Loucy (cell line): ENCODE measurements around the gene WDR7.

ENCODE experiments used
- H2AFZ ChIP-seq: fragments of 200-600 bp; sonication (generic); 2 replicates; pipeline ENCODE4 v1.6.0; 2016; ENCODE audit warnings: antibody characterized with exemption, mild to moderate bottlenecking, low read length, moderate library complexity
- H3F3A ChIP-seq: fragments of 200-600 bp; 2 replicates; pipeline ENCODE4 v1.6.0; 2016; ENCODE audit warnings: antibody characterized with exemption, low read depth, mild to moderate bottlenecking
- H3K27me3 ChIP-seq: fragments of 200-600 bp; sonication (generic); 2 replicates; pipeline ENCODE4 v1.6.1; 2014; ENCODE audit warnings: low read length, mild to moderate bottlenecking; ENCODE audit not compliant: insufficient read depth, poor library complexity, severe bottlenecking
- H3K36me3 ChIP-seq: fragments of 200-600 bp; sonication (generic); 2 replicates; pipeline ENCODE4 v1.6.1; 2016; ENCODE audit warnings: low read length; ENCODE audit not compliant: insufficient read depth
- H3K4me1 ChIP-seq: fragments of 200-600 bp; sonication (generic); 2 replicates; pipeline ENCODE4 v1.5.1; 2014; ENCODE audit warnings: low read length, mild to moderate bottlenecking; ENCODE audit not compliant: insufficient read depth, poor library complexity, severe bottlenecking
- H3K4me2 ChIP-seq: fragments of 200-600 bp; sonication (generic); 2 replicates; pipeline ENCODE4 v1.6.0; 2014; ENCODE audit warnings: antibody characterized with exemption, low read length, low read depth, mild to moderate bottlenecking; ENCODE audit not compliant: poor library complexity, severe bottlenecking
- H3K4me3 ChIP-seq: fragments of 200-600 bp; sonication (generic); 2 replicates; pipeline ENCODE4 v1.5.1; 2014; ENCODE audit warnings: low read length, mild to moderate bottlenecking, mixed read lengths; ENCODE audit not compliant: poor library complexity, severe bottlenecking
- H3K79me2 ChIP-seq: fragments of 200-600 bp; sonication (generic); 2 replicates; pipeline ENCODE4 v1.6.1; 2014; ENCODE audit warnings: low read length; ENCODE audit not compliant: insufficient read depth
- H3K9ac ChIP-seq: fragments of 200-600 bp; sonication (generic); 2 replicates; pipeline ENCODE4 v1.6.0; 2014; ENCODE audit warnings: mild to moderate bottlenecking, low read depth, low read length, moderate library complexity; ENCODE audit not compliant: poor library complexity, severe bottlenecking
- H3K9me2 ChIP-seq: fragments of 200-600 bp; sonication (generic); replicated peaks from 2 replicates; pipeline ENCODE4 v1.6.1; 2016; ENCODE audit warnings: low read depth, low read length, mixed read lengths
- H3K9me3 ChIP-seq: fragments of 200-600 bp; sonication (generic); 2 replicates; pipeline ENCODE4 v1.6.1; 2014; ENCODE audit warnings: mild to moderate bottlenecking, antibody characterized with exemption, low read length, low read depth; ENCODE audit not compliant: insufficient read depth
- H4K20me1 ChIP-seq: fragments of 200-600 bp; sonication (generic); 2 replicates; pipeline ENCODE4 v1.6.0; 2014; ENCODE audit warnings: antibody characterized with exemption, low read length, mild to moderate bottlenecking; ENCODE audit not compliant: insufficient read depth, poor library complexity, severe bottlenecking
- EZH2phosphoT487 ChIP-seq: fragments of 200-600 bp; IDR thresholded peaks from 2 replicates; pipeline ENCODE4 v1.6.1; 2018; ENCODE audit warnings: antibody characterized with exemption, mild to moderate bottlenecking, moderate library complexity, borderline replicate concordance
- TF ChIP-seq, protein P1 (sequence below): fragments of 200-600 bp; sonication (generic); conservative IDR thresholded peaks from 2 replicates; pipeline ENCODE4 v1.5.1; 2014; ENCODE audit warnings: mild to moderate bottlenecking, antibody characterized with exemption, low read length

The WDR7 gene

GRCh38 chr18:56962322-56962721 lies 311.2 kb downstream of the WDR7 start:
- H3K27me3 ChIP-seq = no peaks in the 10 kb centered on the region
- H3K79me2 ChIP-seq = no peaks in the 10 kb centered on the region
- H3K9me3 ChIP-seq = no peaks in the 10 kb centered on the region
- no peak overlapping the region for H3K4me2 ChIP-seq
- H4K20me1 ChIP-seq = no peaks in the 10 kb centered on the region
- H3K4me1 ChIP-seq = peaks cover 7% of the 10 kb centered on the region
- H3K36me3 ChIP-seq = no peaks in the 10 kb centered on the region
- H3K9ac ChIP-seq = no peak overlapping the region
- H3K9me2 ChIP-seq = no peaks in the 10 kb centered on the region
- no peak overlapping the region for H3K4me3 ChIP-seq
- no peaks in the 10 kb centered on the region for H3F3A ChIP-seq
- TF ChIP-seq, protein P1, sequence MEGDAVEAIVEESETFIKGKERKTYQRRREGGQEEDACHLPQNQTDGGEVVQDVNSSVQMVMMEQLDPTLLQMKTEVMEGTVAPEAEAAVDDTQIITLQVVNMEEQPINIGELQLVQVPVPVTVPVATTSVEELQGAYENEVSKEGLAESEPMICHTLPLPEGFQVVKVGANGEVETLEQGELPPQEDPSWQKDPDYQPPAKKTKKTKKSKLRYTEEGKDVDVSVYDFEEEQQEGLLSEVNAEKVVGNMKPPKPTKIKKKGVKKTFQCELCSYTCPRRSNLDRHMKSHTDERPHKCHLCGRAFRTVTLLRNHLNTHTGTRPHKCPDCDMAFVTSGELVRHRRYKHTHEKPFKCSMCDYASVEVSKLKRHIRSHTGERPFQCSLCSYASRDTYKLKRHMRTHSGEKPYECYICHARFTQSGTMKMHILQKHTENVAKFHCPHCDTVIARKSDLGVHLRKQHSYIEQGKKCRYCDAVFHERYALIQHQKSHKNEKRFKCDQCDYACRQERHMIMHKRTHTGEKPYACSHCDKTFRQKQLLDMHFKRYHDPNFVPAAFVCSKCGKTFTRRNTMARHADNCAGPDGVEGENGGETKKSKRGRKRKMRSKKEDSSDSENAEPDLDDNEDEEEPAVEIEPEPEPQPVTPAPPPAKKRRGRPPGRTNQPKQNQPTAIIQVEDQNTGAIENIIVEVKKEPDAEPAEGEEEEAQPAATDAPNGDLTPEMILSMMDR = no peak
- no peak for TF ChIP-seq EZH2phosphoT487
- no peak overlapping the region for H2AFZ ChIP-seq

DNA sequence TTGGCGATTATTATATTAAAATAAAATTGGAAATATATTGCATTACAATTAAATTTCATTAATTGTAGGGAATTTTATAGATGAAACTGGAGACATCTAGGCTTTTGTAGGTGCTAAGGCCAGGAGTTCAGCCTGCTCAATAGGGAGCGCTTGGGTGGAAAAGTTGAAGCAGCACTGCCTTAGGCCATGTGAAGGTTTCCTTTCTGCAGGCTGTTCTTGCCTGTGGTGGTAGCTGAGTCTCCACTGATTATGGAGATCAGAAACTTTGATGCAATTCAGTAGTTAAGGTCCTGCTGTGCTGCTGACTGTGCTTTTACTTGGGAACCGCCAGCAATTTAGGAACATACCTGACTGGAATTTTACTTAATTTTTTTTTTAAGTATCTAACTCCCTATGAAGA lies 315.9 kb downstream of the WDR7 start:
- no peak overlapping the region for H2AFZ ChIP-seq
- peaks cover 9% of the 10 kb centered on the region for H3K4me1 ChIP-seq
- no peak overlapping the region for H3K4me3 ChIP-seq
- TF ChIP-seq EZH2phosphoT487 = no peak
- TF ChIP-seq, protein P1 = no peak
- H3K9me3 ChIP-seq = no peaks in the 10 kb centered on the region
- no peaks in the 10 kb centered on the region for H3K9me2 ChIP-seq
- H3K36me3 ChIP-seq = no peaks in the 10 kb centered on the region
- H4K20me1 ChIP-seq = no peaks in the 10 kb centered on the region
- no peak overlapping the region for H3K4me2 ChIP-seq
- no peaks in the 10 kb centered on the region for H3F3A ChIP-seq
- H3K27me3 ChIP-seq = no peaks in the 10 kb centered on the region
- H3K9ac ChIP-seq = no peak overlapping the region
- H3K79me2 ChIP-seq = no peaks in the 10 kb centered on the region

GRCh38 chr18:56973487-56973886 lies 322.3 kb downstream of the WDR7 start:
- Histone ChIP-seq H3F3A (no peaks in the 10 kb centered on the region), H3K9me2 (no peaks in the 10 kb centered on the region)
- TF ChIP-seq, protein P1 = no peak
- no peak for TF ChIP-seq EZH2phosphoT487

More at GRCh38 chr18:56973487-56973886, 322.3 kb downstream of the WDR7 start:
- Histone ChIP-seq H3K27me3 (no peaks in the 10 kb centered on the region), H3K9ac (no peak overlapping the region), H2AFZ (no peak overlapping the region), H3K9me3 (no peaks in the 10 kb centered on the region), H3K4me1 (peaks cover 6% of the 10 kb centered on the region), H3K79me2 (no peaks in the 10 kb centered on the region), H4K20me1 (no peaks in the 10 kb centered on the region), H3K4me2 (no peak overlapping the region), H3K36me3 (no peaks in the 10 kb centered on the region), H3K4me3 (no peak overlapping the region)
